ENCODE measurements around the gene DYRK1B. TPM values are rescaled to one million over a fixed set of nuclear protein-coding genes. Genes with fewer than 3 reads are reported as not detected.
"Not testable (repeated sequence)": the region's sequence is repeated elsewhere in the genome, so short reads cannot be mapped to it uniquely, and the experiment has no call there.

The DYRK1B gene
- total RNA-seq: 1 to 10 TPM; 6.1 to 6.6 TPM

GRCh38 chr19:39833464-39834286 lies at the start of gene DYRK1B:
TSS of gene DYRK1B (minus strand) at chr19:39834162. CDS start at chr19:39831867, 2,295 bp downstream.
- Mint-ChIP-seq H3K36me3 (ENCODE audit: low read depth) (peaks cover 55% of the 10 kb centered on the region), H3K27me3 (ENCODE audit: low read depth) (no peaks in the 10 kb centered on the region), H3K27ac (peak within 1 kb of the TSS; percentile 83), H3K4me3 (peak within 1 kb of the TSS; percentile 63), H3K4me1 (ENCODE audit: low read depth) (peaks cover 27% of the 10 kb centered on the region), H3K9me3 (no peaks in the 10 kb centered on the region)
- CTCF ChIA-PET: interaction anchor here (0.6 to 2.1 kb wide), 2 partner anchors 11 to 157 kb away, joined by 3 to 22 read pairs; partner anchors contain the start of gene FBL
- DNase-seq: peak; percentile 98
- intact Hi-C loops (cut with micrococcal nuclease): loop anchor here (1.0 to 5.0 kb wide), 3 partner anchors 9 to 139 kb away; partner anchors contain the start of genes FBL and PSMC4

- DNase-seq; H3K4me3 Mint-ChIP-seq; H3K4me1 Mint-ChIP-seq (ENCODE audit: low read depth); intact Hi-C loops (cut with micrococcal nuclease); H3K27ac Mint-ChIP-seq; H3K36me3 Mint-ChIP-seq (ENCODE audit: low read depth); H3K9me3 Mint-ChIP-seq; H3K27me3 Mint-ChIP-seq (ENCODE audit: low read depth): not testable (repeated sequence)
- CTCF ChIA-PET: interaction anchor here (0.7 kb wide), 1 partner anchor 78 kb away, joined by 4 read pairs; no protein-coding TSS in a partner anchor
Measured at GRCh38 chr19:39882645-39883044, 48.7 kb upstream of the DYRK1B start.

- intact Hi-C loops (cut with micrococcal nuclease); H3K36me3 Mint-ChIP-seq (ENCODE audit: low read depth); H3K27ac Mint-ChIP-seq: not testable (repeated sequence)
Measured at GRCh38 chr19:39881495-39882110, 47.6 kb upstream of the DYRK1B start.

GRCh38 chr19:39880241-39880640 lies 46.3 kb upstream of the DYRK1B start:
- CTCF ChIA-PET; intact Hi-C loops (cut with micrococcal nuclease): not testable (repeated sequence)

More at GRCh38 chr19:39881495-39882110, 47.6 kb upstream of the DYRK1B start:
- DNase-seq: peak; percentile 64
- H3K4me3 Mint-ChIP-seq; H3K27me3 Mint-ChIP-seq (ENCODE audit: low read depth); CTCF ChIA-PET; H3K9me3 Mint-ChIP-seq; H3K4me1 Mint-ChIP-seq (ENCODE audit: low read depth): not testable (repeated sequence)

GRCh38 chr19:39879796-39880195 lies 45.8 kb upstream of the DYRK1B start:
- intact Hi-C loops (cut with micrococcal nuclease); H3K27me3 Mint-ChIP-seq (ENCODE audit: low read depth); H3K36me3 Mint-ChIP-seq (ENCODE audit: low read depth); DNase-seq; CTCF ChIA-PET; H3K4me3 Mint-ChIP-seq; H3K9me3 Mint-ChIP-seq; H3K27ac Mint-ChIP-seq; H3K4me1 Mint-ChIP-seq (ENCODE audit: low read depth): not testable (repeated sequence)

More at GRCh38 chr19:39880241-39880640, 46.3 kb upstream of the DYRK1B start:
- H3K36me3 Mint-ChIP-seq (ENCODE audit: low read depth); DNase-seq; H3K4me1 Mint-ChIP-seq (ENCODE audit: low read depth); H3K27me3 Mint-ChIP-seq (ENCODE audit: low read depth); H3K4me3 Mint-ChIP-seq; H3K9me3 Mint-ChIP-seq; H3K27ac Mint-ChIP-seq: not testable (repeated sequence)

- H3K4me1 Mint-ChIP-seq (ENCODE audit: low read depth); intact Hi-C loops (cut with micrococcal nuclease); H3K27ac Mint-ChIP-seq; H3K27me3 Mint-ChIP-seq (ENCODE audit: low read depth); H3K4me3 Mint-ChIP-seq; H3K36me3 Mint-ChIP-seq (ENCODE audit: low read depth); DNase-seq; H3K9me3 Mint-ChIP-seq: not testable (repeated sequence)
- CTCF ChIA-PET: interaction anchor here (0.6 to 0.8 kb wide), 4 partner anchors 36 to 279 kb away, joined by 3 to 4 read pairs (median 3); no protein-coding TSS in a partner anchor
Measured at GRCh38 chr19:39878866-39879265, 44.9 kb upstream of the DYRK1B start.

GRCh38 chr19:39878398-39878797 lies 44.4 kb upstream of the DYRK1B start:
- Mint-ChIP-seq H3K4me3 (no peak overlapping the region), H3K4me1 (ENCODE audit: low read depth) (no peaks in the 10 kb centered on the region), H3K27ac (no peak overlapping the region), H3K9me3 (no peaks in the 10 kb centered on the region), H3K27me3 (ENCODE audit: low read depth) (no peaks in the 10 kb centered on the region), H3K36me3 (ENCODE audit: low read depth) (no peaks in the 10 kb centered on the region)
- no peak for DNase-seq
- CTCF ChIA-PET: interaction anchor here (0.6 to 0.8 kb wide), 4 partner anchors 36 to 279 kb away, joined by 3 to 4 read pairs (median 3); no protein-coding TSS in a partner anchor
- intact Hi-C loops (cut with micrococcal nuclease): no loop called here

GRCh38 chr19:39877982-39878381 lies 44.0 kb upstream of the DYRK1B start:
- H3K4me3 Mint-ChIP-seq; H3K4me1 Mint-ChIP-seq (ENCODE audit: low read depth); H3K36me3 Mint-ChIP-seq (ENCODE audit: low read depth); DNase-seq; intact Hi-C loops (cut with micrococcal nuclease); H3K9me3 Mint-ChIP-seq; H3K27me3 Mint-ChIP-seq (ENCODE audit: low read depth); H3K27ac Mint-ChIP-seq: not testable (repeated sequence)
- CTCF ChIA-PET: interaction anchor here (0.6 to 0.7 kb wide), 2 partner anchors 228 to 279 kb away, joined by 3 to 4 read pairs; no protein-coding TSS in a partner anchor

- H3K9me3 Mint-ChIP-seq; intact Hi-C loops (cut with micrococcal nuclease); H3K36me3 Mint-ChIP-seq (ENCODE audit: low read depth); H3K4me1 Mint-ChIP-seq (ENCODE audit: low read depth); H3K27me3 Mint-ChIP-seq (ENCODE audit: low read depth); DNase-seq; H3K27ac Mint-ChIP-seq; H3K4me3 Mint-ChIP-seq; CTCF ChIA-PET: not testable (repeated sequence)
Measured at GRCh38 chr19:39877488-39877887, 43.5 kb upstream of the DYRK1B start.

- intact Hi-C loops (cut with micrococcal nuclease); H3K9me3 Mint-ChIP-seq; DNase-seq; H3K27ac Mint-ChIP-seq; CTCF ChIA-PET; H3K36me3 Mint-ChIP-seq (ENCODE audit: low read depth); H3K4me1 Mint-ChIP-seq (ENCODE audit: low read depth); H3K4me3 Mint-ChIP-seq; H3K27me3 Mint-ChIP-seq (ENCODE audit: low read depth): not testable (repeated sequence)
Measured at GRCh38 chr19:39876486-39876885, 42.5 kb upstream of the DYRK1B start.

- H3K36me3 Mint-ChIP-seq (ENCODE audit: low read depth); H3K4me3 Mint-ChIP-seq; H3K4me1 Mint-ChIP-seq (ENCODE audit: low read depth); H3K27me3 Mint-ChIP-seq (ENCODE audit: low read depth); DNase-seq; CTCF ChIA-PET; intact Hi-C loops (cut with micrococcal nuclease); H3K9me3 Mint-ChIP-seq; H3K27ac Mint-ChIP-seq: not testable (repeated sequence)
Measured at GRCh38 chr19:39875401-39875864, 41.5 kb upstream of the DYRK1B start.

GRCh38 chr19:39874404-39874803 lies 40.4 kb upstream of the DYRK1B start:
- Mint-ChIP-seq H3K9me3 (no peaks in the 10 kb centered on the region), H3K4me3 (no peak overlapping the region), H3K27me3 (ENCODE audit: low read depth) (no peaks in the 10 kb centered on the region), H3K27ac (no peak overlapping the region), H3K36me3 (ENCODE audit: low read depth) (no peaks in the 10 kb centered on the region), H3K4me1 (ENCODE audit: low read depth) (no peaks in the 10 kb centered on the region)
- CTCF ChIA-PET: no interaction called here
- intact Hi-C loops (cut with micrococcal nuclease): no loop called here
- no peak for DNase-seq
